Amniotic stem cell (primary cell): ENCODE results near the gene ZBTB46.
"Not testable (repeated sequence)": the region's sequence is repeated elsewhere in the genome, so short reads cannot be mapped to it uniquely, and the experiment has no call there.

Experiments
- DNase-seq: peaks from one replicate; lab custom pipeline; 2025; lab: John Stamatoyannopoulos, UW

ZBTB46 gene

DNA sequence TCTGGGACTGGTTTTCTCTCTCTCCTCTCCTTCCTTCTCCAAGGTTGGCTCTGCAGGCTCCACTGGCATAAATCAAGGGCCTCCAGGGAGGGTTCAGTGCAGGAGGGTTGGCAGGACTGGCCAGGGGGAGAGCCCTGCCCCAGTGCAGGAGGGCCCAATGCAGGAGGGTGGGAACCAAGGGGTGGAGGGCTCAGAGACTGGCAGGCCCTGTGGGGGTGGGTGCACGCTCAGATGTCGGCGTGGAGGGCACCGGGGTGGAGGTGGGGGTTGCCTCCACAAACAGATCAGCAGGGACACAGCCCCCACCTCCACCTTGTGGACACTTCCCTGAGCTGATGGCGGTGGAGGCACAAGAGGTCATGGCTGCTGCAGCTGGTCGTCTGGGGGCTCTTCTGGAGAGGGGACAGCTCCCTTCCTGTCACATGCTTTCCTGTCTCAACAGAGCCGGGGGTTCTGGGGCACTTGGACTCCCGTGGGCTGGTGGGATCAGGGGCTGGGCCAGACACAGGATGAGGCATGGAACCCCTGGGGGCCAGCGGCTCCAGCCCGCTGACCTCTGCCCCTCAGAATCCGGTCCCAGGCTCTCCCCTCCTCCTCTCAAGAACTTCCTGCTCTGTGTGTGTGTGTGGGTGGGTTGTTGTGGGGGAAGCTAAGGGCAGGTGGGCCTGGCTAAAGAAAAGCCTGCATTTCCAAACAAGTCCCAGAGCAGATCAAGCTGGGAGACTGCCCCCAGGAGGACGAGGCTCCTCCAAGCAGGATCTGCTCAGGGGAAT lies 27.5 kb upstream of the ZBTB46 start:
- DNase-seq, result no peak

DNA sequence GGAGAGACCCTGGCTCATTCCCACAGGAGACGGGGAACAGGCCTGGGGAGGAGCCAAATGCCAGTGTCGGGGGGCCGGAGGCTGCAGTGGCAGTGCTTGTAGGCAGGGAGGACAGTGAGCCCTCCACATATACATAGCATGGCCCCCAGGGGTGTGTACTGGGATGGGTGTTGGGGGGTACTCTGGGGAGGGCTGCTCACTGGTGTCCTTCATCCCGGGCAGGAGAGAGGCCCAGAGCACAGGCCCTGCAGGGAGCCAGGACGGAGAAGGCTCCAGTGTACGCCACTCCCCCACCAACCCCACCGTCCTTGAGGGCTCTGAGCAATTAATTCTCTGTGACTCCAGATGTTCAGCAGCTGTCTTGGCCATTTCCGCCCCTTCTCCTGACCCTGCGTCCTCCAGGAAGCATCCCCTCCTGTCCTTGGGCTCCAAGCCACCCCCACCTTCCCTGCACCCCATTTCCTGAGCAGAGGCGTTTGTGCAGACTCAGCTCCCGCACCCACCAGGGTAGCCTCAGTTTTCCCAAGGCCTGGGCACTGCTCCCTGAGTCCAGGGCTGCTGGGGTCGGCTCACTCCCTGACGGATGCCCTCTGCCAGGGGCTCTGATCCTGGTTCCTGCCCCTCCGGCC lies 26.8 kb upstream of the ZBTB46 start:
- no peak for DNase-seq

DNA sequence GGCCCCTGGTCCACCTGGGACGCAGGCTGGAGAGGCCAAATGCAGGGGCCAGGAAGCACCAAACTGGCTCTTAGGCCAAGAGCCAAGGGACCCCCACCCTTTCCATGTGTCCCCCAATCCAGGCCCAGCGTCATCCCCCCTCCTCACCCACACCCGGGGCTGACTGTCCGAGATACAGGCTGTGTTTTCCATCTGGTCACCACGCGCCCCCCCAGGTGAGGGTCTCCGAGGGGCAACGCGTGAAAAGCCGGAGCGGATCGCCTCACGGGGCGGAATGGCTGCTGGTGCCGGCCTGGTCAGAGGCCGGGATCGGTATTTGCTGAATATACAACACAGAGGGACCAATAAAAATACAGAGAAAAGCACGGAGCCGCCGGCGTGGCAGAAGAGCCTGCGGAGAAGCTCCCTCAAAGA lies 25.0 kb upstream of the ZBTB46 start:
- DNase-seq, result no peak

DNA sequence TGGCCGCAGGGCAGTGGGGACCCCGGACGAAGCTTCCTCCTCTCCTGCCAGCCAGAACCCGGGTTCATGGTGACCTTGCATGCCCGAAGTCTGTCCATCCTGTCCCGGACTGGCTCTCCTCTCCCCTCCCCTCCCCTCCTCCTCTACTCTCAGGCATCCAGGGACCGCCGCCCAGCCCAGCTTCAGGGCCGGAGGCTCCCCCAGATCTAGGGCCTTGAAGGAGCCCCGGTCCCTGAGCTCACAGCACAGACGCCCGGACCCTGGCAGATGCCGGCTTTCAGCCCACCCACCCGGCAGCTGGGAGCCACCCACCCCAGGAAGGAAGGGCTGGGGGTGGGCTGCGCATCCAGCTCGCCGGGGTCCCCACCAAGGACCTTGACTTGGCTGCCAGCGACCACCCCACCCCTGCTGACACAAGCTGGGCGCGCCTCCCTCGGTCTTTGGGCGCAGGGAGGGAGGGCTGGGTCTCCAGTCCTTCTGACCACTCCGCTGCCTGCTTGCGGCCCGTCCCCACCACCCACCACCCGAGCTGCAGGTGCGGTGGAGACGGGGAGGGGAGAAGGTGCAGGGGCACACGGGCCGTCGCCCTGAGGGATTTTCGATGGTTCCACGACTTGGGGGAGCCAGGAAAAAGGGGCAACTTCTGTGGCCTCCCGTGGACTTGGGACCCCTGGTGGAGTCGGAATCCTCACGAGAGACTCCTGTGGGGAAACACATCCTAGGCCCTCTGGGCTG lies 24.5 kb upstream of the ZBTB46 start:
- DNase-seq, result no peak

DNA sequence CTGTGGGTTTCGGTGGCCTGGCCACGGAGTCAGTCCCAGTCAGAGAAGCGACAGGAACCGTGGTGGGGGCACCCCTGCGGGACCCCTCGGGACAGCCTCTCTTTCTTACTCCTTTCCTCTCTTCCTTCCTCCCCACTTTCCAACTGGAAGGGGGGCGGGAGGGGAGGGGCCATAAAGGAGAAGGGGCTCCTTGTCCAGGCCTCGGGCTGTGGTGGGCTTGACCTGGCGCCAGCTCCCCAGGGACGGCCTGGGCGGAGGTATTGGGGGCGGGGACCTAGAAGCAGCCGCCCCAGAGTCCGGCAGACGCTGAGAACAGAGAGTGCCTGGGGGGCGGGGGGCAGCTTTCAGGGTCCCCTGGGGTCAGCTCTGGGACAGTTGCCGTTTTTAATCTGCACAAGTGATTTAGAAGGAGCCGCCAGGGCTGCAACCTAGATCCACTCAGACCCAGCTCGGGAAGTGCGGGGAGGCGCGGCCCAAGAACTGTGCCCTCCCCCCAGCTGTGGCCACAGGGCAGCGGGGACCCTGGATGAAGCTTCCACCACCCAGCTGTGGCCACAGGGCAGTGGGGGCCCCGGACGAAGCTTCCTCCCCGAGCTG lies 23.8 kb upstream of the ZBTB46 start:
- DNase-seq, result no peak

DNA sequence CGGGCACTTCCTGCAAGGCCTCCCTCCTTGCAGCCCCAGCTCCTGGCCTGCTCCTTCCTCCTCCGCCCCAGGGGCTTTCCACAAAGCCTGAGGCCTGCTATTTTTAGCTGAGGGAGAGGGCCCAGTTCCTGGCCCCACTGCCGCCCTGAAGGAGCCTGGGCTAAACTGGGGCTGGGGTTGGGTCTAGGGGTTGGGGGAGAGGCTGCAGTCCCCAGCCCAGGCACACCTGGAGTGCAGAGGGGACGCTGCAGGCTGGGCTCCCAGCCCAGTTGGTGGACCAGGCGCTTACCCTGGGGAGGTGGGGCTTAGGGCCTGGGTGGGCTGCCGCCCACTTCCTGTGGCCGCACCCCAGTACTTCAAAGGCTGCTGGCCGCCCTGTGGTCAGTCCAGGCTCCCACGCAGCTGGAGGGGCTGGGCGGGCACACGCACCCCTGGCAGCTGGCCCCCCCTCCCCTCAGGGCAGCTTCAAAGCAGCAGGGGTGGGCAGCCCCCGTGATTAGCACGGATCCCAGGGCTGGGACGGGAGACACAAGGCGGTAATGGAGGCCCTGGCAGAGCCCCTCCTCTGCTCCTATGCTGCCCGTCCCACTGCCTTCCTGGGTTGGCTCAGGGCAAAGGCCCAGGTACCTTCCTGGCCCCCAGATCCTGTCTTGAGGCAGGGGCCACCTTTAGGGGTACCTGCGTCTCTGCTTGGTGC lies 23.2 kb upstream of the ZBTB46 start:
- no peak for DNase-seq

DNA sequence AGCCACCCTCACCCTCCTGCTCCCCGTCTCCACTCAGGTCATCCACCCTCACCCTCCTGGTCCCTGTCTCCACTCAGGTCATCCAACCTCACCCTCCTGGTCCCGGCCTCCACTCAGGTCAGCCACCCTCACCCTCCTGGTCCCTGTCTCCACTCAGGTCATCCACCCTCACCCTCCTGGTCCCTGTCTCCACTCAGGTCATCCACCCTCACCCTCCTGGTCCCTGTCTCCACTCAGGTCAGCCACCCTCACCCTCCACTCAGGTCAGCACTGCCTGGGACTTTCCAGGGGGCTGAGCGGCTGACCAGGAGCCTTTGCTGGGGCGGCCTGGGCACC lies 22.6 kb upstream of the ZBTB46 start:
- DNase-seq, result not testable (repeated sequence)

DNA sequence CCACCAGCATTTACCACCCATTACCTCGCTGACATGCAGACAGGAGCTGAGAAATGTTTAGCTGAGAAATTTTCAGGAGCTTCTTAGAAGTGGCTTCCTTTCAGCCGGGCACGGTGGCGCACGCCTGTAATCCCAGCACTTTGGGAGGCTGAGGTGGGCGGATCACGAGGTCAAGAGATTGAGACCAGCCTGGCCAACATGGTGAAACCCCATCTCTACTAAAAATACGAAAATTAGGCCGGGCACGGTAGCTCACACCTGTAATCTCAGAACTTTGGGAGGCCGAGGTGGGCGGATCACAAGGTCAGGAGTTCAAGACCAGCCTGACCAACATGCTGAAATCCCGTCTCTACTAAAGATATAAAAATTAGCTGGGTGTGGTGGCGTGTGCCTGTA lies 20.5 kb upstream of the ZBTB46 start:
- not testable (repeated sequence) for DNase-seq

DNA sequence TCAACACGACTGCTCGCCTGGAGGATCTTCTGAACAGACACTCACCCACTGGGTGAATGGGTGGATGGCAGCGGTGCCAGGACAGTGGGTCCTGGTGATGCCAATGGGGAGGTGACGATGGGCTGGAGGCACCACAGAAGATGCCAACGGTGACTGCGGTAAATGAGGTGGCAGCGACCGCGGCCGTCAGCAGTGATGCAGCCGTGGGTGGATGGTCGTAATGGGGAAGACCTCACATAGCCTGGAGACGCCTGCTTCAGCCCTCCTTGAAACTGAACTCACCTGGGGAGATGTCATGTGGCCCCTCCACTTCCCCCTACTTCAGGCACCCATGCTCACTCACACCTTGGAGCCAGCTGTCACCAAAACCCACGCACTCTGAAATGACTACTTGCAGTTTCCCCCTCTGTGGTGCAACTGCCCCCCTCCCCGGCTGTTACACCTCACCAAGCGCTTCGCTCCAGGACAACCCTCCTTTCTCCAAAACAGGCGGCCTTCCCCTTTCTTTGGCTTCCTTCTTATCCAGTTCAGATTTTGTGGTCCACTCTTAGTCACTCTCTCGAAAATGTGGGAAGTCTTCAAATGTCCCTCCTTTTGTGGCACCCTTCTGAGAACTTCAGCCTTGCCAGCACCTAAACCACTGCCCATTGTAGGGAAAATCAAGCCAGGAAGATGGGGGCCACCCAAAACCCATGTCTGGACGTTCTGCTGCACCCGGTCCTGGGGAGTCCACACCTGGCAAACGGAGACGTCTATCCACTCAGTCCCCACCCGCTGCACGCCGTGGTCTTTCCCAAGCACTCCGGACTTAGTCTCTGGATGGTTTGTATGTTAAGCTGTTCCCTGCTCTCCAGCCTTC lies 19.9 kb upstream of the ZBTB46 start:
- no peak for DNase-seq

DNA sequence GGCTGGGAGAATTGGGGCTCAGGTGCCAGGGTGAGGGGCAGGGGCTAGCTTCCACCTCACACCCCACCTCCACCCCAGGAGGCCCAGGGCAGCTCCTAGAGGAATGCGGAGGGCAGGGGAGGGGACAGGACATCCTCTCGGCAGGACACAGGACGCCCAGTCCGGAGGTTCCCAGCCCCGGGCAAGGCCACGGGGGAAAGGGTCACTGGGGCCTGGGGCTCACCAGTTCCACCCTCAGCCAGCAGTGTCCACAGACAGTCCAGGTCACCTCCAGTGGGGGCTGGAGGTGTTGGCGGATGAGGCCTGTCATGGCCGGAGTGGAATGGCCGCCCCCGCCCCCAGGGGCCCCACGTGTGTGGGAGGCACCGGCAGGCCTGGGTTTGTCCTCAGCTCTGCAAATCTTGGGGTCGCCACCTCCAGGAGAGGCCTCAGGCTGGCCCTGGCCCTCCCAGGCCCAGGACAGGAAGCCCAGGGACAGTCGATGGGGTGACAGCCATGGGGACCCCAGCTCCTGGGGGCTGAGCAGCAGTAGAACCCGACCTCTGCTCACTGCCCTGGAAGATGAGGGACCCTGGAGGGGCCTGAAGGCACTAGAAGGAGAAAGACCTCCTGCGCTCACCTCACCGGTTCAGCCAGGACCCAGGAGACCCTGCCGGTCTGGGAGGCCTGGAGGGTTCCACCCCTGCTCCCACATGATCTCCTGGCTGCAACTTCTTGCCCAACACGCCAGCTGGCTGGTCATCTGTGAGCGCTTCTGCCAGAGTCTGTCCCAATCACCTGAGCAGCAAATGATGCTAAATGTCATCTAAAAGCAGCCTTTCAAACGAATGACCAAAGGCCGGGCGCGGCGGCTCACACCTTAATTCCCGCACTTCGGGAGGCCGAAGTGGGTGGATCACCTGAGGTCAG lies 17.2 kb upstream of the ZBTB46 start:
- DNase-seq, result no peak

DNA sequence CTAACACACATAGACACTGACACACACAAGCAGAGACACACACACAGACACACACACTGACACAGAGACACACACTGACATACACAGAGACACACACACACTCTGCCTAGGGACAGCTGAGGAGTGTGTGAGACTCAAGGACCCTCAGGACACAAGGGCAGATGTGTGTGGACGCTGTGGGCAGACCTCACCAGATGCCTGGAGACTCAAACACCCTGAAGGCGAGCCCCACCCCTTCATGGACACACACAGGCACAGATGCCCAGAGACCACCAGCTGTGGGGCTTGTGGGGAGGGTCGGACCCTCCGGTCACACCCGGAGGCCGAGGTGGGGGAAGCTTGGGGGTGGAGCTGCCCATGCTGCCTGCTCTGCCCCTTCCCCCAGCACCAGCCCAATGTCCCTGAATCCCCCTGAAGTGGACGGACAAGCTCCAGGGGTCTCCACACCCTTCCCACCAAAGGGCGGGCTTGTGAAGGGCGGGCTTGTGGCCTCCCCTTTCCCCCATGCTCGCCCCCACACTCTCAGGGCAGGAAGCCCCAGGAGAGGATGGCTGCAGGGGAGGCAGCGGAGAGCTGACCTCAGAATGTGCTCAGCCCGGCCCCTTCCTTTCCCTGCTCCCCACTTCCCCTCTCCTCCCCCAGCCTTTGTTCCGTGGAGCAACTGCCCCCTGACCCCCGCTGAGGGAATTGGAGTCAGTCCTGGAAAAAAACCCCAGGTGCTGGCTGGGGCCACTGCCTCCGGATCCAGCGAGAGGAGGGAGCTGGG lies 16.4 kb upstream of the ZBTB46 start:
- no peak for DNase-seq

DNA sequence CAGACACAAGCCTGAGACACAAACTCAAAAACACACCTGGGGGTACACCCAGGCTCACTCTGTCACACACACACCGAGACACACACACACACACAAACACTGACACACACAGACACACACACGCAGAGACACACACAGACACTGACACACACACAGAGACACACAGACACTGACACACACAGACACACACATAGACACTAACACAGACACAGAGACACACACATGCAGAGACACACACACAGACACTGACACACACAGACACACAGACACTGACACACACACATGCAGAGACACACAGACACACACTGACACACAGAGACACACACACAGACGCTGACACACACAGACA lies 15.8 kb upstream of the ZBTB46 start:
- DNase-seq, result no peak

DNA sequence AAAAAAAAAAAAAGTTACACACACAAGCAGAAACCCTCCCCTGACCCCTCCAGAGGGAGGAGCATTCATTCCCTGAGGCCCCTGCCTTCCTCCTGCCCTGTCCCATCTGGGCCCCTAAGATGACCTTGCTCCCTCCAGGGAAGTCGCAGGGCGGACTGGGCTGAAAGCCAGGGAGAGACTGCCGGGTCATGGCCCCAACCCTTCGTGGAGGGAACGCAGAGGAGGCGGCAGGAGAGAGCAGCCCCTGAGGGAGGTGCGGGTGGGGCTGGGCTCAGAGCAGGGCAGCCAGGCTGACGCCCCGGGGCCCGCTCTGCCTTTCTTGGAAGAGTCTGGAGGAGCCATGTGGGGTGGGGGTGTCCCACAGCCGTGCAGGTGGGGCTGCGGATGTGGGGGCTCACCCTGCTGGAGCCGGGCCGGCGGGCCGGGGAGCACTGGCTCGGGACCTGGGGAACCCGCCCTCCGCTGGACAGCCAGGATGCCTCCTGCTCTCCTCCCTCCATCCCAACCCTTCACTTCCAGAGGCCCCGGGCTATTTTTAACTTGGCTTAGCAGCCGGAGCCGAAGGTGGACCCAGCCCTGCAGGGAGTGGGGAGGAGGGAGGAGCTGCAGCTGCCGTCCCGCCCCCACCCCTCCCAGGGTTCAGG lies 15.2 kb upstream of the ZBTB46 start:
- no peak for DNase-seq

DNA sequence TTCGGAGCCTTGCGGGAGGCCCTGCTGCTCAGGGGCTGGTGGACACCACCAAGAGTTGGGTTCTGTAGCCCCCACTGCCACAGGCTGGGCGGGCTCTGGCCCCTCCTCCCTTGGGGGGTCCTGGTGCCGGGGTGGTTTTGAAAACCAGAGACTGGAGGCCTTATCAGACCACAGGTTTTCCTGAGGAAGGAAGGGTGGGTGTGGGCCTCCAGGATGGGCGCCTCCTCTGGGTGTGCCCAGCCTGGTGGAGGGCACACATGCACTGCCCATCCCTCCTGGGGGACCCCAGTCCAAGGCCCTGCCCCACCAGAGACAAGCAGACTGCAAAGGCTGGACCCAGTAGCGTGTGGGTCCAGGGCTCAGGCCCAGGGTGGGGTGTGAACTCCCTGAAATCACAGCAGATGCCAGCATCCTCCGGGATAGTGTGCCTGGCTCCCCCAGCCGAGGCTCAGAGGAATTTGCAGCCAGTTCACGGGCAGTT lies 13.5 kb upstream of the ZBTB46 start:
- DNase-seq, result no peak

DNA sequence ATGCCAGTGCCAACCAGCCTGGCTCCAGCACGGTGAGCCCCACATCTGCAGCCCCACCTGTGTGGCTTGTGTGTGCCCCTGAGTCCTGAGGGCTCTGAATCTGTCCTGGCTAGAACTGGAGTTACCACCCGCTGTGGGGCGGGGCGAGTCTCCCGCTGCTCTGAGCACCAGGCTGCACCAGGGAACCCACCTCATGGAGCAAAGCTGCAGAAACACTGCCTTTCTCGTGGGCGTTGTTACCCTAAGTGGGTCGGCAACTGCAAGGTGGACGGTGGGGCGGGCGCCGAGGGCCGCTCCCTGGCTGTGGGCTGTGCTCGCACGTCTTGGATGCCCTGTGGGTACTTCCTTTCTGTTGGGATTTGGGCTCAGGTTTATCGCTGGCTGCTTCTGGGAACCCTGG lies 12.7 kb upstream of the ZBTB46 start:
- DNase-seq, result no peak

DNA sequence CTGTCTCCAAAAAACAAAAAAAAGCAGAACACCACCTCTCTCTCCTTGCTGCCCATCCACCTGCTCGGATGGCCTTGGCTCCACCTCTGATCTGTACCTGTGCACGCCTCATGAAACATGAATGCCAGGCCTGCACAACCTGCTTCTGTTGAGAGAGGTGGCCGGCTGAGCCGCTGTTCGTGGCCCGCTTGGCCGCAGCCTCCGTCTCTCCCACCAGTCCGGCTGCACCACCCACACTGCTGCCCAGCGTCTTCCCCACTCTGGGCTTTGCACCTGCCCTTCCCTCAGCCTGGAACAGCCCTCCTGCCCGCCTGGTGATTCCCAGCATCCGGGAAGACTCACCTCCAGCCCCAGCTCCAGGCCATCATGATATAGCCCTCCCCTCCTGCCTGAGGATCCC lies 12.2 kb upstream of the ZBTB46 start:
- no peak for DNase-seq

DNA sequence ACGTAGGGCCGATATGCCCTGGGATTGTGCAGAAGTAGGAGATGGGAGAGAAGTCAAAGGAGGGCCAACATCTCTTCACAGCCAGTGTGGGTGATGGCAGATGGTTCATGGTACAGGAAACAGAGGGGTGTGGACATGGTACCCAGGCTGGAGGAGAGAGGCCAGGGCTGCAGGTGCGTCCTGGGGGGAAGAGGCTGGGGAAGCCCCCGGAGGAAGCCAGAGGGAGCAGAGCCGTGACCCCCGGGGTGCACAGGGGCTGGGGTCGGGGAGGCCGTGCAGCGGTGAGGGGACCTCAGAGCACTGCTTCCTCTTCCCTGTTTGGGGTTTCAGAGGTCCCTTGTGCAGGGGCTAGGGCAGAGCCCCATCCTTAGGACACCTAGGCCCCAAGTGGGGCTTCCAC lies 11.2 kb upstream of the ZBTB46 start:
- no peak for DNase-seq

DNA sequence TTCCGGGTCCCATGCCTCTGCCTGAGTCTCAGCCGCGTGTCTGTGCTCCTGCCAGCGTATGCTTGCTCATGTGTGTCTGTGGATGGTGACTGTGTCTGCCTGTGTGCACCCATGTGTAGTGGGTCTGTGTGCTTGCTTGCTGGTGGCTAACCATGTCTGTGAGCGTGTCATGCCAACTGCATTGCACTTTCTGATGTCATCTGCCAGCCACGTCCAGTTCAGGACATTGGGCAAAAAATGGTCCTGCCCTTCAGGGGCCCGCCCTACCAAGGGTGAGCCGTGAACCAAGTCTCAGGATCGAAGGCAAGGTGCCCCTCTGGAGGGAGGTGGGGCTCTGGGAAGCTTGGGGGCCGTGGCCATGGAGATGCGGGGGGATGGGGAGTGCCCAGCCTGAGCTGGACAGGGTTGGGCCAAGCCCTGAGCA lies 9.4 kb upstream of the ZBTB46 start:
- no peak for DNase-seq

DNA sequence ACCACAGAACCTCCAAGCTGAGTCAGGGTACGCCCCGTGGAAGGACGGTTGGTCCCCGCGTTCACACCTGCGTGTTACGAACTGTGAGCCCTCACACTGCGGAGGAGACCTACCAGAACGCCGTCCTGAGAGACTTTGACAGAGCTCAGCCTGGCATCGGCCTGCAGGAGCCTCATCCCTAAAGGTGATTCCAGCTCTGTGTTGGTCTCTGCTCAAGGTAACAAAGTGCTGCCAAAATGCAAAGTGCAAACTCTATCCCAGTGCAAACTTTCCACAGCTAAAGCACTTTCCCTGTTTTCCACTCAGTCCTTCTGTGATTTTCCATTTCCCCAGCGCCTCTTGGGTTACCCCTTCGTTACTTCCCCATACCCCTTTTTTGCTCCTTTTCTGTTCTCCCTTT lies 8.6 kb upstream of the ZBTB46 start:
- no peak for DNase-seq
